ENCODE measurements around the gene MRPS17.
A peak's percentile ranks its signal among the peaks of the same experiment; 100 is the strongest.
"Not testable (repeated sequence)": the region's sequence is repeated elsewhere in the genome, so short reads cannot be mapped to it uniquely, and the experiment has no call there.

The MRPS17 gene

DNA sequence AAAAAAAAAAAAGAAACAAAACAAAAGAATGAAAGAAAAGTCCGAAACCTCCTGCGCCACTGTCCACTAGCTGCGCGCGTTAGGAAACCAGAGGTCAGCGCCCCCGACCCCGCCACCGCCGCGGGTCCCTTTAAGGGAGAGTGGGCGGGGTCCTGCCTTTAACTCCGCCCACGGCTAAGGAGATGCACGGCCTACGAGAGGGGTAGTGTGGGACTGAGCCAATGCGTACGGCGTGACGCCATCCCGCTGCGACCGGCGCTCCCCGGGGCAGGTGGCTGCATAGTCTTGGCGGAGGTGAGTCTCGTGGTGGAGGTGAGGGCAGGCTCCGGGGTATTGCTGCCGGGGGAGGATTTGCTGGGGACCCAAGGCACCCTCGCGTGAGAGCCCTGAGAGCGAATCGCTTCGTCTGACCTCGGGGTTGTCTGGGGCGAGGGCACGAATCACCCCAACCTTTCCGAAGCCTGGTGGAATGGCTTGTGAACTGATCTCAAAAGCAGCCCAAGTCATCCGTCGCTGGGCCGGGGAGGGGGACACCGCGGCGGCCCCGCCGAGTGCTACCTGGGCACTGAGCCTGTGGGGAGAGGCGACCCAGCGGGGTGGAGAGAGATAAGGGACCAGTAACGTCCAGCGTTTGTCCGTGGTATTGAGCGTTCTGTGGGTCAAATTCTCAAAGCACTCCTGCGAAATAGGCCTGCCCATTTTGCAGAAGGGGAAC, at the start of gene MRPS17:
Gene MRPS17, plus strand, starts transcription at position 241 of the 715 bp plus-strand sequence. CDS start 1,319 bp downstream, outside the sequence.
- DNase-seq, result peak; percentile 82

DNA sequence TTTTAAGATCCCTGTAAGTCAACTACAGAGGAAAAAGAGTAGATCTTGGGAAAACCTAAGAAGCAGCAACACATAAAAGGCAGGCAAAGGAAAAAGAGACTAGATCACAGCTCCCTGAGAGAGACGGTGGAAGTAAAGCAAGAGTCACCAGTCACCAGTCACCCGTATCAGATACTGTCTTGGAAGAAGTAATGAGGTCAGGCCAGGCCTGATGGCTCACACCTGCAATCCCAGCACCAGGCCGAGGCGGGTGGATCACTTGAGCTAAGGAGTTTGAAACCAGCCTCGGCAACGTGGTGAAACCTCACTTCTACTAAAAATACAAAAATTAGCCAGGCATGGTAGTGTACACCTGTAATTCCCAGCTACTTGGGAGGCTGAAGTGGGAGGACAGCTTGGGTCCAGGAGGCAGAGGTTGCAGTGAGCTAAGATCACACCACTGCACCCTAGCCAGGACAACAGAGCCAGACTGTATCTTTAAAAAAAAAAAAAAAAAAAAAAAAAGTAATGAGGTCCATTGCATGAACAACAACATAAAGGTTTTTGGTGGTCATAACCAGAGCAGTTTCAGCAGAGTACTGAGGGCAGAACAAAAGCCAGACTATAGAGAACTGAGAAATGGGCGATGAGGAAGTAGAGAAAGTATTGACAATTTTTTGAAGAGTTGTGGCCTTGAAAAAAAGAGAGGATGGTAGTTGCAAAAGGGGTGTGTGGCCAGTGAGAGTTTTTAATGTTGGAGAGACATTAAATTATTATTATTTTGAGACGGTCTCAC, 47.5 kb upstream of the MRPS17 start:
- no peak for DNase-seq

DNA sequence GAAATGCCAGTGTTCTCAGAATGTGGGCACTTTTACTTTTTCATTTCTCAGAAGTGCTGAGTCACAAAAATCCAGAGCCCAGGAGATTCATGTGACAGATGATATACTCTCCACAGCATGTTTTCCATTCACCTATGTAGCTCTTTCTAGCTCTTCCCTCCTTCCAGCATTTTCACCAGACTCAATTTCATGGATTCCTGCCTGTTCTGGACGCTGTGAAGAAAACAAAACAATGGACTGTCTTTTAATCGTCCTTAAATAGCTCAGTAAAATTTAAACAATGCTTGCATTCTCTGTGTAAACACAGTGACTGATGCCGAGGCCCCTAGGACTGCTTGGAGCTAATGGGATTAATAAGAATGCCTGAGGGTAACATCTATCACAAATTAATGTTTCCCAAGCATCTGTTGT, 38.9 kb upstream of the MRPS17 start:
- DNase-seq, result no peak

DNA sequence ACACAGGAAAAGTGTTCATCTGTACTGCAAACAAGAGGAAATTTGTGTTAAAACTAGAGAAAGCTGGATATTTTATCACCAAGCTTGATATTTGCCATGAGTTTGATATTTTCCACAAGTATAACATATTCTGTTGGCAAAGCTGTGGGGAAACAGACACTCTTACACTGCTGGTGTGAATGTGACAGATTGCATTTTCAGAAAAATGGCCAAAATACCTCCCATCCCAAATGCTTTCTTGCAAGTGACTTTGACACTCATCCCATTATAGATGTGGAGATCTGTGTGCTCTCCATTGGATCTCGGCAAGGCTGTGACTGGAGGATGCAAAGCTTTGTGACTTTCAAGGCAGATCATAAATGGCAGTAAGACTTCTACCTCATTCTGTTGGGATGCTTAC, 33.9 kb upstream of the MRPS17 start:
- no peak for DNase-seq

DNA sequence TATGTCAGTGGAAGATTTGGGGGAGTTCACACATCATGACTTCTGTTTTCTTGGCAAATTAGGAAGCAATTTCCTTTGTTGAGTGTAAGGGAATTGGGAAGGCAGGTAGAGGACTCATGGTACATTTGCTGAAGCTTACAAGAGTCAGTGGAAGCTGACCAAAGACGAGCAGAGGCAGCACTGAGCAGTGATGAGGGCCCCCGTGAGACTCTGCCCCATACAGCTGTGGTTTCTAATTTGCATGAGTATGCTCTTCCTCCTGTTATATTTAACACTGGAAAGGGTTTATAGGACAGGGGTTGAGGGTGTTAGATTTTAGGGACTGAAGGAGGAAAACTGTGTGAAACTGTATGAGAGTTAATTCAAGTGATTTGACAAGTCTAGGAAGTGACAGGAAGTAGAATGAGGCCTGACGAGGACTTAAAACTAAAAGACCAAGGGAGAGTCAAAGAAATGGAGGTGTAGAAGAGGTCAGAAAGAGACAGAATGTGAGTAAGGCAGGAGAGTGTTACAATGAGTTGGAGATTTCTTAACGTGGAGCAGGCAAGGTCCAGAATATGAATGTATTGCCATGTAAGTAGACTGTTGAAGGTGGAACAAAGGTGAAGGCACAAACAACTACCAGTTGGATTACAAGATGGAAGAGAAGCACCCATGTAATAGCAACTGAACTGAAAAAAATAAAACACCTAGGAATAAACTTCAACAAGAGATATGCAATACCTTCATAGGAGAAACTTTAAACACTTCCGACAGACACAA, 23.5 kb upstream of the MRPS17 start:
- DNase-seq, result no peak

DNA sequence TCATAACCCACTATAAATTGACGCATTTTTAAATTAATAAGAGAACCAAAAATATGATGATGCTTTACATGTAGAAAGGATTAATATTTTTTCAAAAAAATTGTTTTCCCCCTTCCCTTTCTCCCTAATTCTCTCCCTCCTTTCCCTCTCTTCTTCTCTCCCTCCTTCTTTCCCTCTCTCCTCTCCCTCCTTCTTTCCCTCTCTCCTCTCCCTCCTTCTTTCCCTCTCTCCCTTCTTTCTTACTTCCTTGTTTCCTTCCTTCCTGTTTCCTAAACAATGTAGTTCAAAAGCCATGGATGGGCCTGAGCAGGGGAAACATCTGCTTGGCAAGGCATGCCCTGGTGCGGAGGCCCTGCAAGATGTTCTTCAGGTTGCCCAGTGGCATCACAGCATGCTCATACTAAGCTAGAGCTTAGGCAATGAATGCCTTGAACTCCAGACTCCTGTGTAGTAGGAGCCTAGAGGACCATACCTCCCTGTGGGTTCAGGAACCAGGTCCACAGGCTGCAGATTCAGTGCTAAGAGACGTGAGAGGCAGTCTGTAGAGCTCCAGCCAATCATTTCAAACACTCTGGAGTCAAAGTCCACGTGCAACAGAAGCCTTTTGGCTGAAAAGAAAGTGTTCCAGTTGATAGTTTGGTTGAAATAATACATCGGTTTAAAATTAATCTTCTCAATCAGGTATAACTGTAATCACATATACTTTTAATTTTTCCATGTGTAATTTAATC, 20.1 kb upstream of the MRPS17 start:
- no peak for DNase-seq

DNA sequence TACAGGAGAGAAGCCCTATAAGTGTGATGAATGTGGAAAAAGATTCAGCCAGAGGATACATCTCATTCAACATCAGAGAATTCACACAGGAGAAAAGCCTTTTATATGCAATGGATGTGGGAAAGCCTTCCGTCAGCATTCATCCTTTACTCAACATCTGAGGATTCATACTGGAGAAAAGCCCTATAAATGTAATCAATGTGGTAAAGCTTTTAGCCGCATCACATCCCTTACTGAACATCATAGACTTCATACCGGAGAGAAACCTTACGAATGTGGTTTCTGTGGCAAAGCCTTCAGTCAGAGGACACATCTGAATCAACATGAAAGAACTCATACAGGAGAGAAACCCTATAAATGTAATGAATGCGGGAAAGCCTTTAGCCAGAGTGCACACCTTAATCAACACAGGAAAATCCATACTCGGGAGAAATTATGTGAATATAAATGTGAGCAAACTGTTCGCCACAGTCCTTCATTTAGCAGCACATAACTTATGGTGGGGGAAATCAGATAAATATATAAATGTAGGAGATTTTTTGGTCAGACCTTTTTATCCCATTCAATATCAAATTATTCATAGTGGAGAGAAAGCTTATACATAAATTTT, 12.1 kb upstream of the MRPS17 start:
- DNase-seq, result no peak

DNA sequence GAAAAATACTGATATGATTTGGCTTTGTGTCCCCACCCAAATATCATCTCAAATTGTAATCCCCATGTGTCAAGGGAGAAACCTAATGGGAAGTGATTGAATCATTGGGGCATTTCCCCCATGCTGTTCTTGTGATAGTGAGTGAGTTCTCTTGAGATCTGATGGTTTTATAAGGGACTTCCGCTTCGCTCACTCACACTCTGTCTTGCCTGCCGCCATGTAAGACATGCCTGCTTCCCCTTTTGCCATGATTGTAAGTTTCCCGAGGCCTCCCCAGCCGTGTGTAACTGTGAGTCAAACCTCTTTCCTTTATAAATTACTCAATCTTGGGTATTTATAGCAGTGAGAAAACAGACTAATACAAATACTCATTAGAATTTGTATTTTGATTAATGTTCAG, 5.1 kb upstream of the MRPS17 start:
- DNase-seq, result no peak

DNA sequence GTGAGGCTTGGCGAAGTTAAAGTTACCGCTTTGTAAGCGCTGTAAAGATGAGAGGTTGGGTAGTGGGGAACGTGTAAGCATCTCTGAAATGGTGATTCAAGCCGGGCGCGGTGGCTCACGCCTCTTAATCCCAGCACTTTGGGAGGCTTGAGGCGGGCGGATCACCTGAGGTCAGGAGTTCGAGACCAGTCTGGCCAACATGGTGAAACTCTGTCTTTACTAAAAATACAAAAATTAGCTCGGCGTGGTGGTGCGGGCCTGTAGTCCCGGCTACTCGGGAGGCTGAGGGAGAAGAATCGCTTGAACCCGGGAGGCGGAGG, 635 bp downstream of the MRPS17 start:
- not testable (repeated sequence) for DNase-seq

DNA sequence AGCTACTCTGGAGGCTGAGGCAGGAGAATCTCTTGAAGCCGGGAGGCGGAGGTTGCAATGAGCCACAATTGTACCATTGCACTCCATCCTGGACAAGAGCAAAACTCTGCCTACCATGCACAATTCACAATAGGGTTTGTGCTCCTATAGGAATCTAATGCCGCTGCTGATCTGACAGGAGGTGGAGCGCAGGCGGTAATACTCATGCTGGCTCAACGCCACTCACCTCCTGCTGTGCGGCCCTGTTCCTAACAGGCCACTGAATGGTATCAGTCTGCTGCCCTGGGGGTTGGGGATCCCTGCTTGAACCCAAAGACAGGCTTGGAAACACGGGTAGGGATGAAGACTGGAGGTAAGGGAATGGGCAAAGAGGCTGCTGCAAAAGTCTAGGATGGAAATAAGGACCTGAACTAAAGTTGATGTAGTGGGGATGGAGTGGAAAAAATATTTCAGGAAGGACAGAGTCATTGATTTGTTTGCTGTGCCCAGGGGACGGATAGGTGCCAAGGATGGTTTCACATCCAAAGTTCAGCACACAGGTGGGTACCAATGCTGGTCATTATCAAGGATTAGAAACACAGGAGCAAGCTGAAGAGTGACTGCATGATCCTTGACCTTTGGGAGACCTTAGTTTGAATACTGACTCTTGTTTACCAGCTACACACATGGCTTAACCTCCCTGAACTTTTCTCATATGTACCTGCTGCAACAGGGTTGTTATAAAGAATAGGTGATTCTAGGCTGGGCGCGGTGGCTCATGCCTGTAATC, 2.2 kb downstream of the MRPS17 start:
- no peak for DNase-seq

DNA sequence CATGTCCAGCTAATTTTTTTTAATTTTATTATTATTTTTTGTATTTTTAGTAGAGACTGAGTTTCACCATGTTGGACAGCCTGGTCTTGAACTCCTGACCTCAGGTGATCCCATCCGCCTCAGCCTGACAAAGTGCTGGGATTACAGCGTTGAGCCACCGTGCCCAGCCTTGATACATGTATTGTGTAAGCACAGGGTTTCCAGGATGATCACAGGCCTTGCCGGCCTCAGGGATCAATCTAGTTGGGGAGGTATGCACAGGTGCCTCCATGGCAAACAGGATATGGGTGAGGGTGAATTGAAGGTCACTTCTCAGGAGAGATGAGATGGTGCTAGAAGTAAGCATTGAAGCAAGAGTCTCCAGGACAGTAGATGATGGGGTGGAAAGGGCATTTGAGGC, 5.5 kb downstream of the MRPS17 start:
- no peak for DNase-seq

DNA sequence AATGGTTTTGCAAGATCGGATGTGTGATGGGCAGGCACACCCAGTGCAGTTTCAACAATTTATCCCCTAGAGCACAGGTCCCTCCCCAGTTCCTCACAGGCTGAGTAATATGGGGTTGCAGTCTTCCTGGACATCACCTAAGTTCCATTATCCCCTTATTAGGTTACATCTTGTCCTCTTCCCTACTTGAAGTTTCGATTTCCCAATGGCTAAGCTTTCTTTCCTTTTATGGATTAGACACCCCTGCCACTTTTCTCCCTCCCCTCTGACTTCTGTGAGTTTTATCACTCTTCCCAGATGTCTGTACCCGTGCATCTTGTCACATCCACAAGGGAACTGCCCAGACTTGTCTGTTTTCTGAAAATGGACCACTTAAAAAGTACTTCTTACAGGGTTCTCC, 10.3 kb downstream of the MRPS17 start:
- no peak for DNase-seq

DNA sequence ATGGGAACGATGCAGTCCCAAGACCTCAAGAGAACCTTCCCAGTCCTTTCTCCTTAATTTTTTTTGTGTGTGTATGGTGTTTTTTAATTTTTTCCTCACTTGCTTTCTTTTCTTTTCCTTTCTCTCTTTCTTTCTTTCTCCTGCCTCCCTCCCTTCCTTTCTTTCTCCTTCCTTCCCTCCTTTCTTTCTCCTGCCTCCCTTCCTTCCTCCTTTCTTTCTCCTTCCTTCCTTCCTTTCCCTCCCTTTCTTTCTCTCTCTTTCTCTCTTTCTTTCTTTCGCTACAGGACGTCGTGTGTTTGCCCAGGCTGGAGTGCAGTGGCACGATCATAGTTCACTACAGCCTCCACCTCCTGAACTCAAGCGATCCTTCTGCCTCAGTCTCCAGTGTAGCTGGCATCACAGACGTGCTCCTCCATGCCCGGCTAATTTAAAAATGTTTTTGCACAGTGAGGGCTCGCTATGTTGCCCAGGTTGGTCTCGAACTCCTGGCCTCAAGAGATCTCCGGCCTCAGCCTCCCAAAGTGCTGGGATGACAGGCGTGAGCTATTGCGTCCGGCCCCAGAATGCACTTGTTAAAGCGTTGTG, 12.0 kb downstream of the MRPS17 start:
- DNase-seq, result no peak

DNA sequence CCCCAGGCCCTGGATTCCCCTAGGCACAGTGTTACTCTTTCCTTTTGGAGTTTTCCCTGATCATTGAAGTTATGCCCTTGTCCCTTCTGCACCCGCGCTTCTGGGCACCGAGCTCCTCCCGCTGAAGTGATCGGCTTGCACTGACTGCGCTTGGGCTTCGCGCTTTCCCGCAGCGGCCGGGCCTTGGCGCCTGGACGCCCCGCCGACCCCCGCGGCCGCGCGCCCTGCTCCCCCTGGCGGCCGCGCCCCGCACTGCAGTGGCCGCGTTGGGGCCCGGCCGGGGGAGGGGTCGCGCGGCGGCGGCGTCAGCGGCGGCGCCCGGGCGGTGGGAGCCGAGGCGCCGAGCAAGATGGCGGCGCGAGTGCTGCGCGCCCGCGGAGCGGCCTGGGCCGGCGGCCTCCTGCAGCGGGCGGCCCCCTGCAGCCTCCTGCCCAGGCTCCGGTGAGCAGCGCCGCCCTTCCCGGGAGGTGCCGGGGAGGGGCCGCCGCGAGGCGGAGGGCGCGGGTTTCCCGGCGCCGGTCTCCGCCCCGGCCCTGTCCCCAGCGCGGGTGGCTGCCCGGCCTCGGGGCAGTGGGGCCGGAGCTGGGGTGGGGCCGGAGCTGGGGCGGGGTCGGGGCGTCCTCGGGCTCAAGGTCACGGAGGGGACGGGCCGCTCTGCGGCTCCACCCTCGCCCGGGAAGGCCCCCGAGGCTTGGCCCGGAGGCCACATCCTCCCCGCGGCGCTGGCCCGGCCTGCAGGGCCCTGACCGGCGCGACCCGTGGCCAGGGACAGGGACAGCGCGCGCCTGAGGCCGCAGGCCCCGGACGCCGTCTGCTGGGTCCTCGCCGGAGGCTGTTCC, 12.8 kb downstream of the MRPS17 start, which contains the start of gene NIPSNAP2:
Gene NIPSNAP2, plus strand, starts transcription at position 325 of the 839 bp plus-strand sequence. Its CDS starts 25 bp downstream, at position 350.
- DNase-seq, result peak; percentile 26

DNA sequence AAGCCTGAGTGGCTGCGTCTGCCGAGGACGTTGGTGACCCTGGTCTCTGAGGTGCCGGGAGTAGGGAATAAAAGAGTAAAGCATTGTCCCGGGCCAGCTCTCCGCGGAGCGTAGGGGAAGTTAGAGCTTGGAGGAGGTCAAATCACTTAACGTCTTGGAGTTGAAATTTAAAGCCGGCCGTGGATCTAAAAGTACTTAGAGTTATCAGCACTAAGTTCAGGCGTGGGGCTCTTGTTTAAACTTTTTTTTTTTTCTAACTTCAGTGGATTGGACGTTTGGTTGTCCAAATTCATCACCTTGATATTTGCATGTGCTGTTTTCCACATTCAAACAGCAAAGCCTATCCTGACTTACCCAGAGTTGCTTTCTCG, 13.4 kb downstream of the MRPS17 start:
- no peak for DNase-seq

DNA sequence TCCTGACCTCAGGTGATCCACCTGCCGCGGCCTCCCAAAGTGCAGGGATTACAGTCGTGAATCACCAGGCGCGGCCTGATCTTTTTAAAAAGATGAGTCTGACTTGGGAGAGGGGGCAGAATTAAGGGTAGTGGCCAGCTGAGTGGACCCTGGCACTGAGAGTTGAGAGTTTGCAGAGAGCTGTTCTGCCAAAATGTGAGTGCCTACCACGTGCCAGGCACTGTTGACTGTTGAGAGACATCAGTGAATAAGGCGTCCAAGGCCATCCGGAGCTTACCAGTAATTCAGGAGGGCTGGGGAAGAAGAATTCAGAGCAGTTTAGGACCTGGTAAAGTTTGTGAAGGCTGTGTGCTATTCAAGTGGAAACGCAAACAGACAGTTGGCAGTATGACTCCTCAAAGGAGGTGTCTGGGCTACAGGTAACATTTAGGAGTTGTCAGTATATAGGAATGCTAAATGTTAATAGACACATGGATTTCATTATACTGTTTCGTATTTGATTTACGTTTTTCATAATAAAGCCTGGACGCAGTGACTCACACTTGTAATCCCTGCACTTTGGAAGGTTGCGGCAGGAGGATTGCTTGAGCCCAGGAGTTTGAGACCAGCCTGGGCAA, 14.2 kb downstream of the MRPS17 start:
- no peak for DNase-seq

DNA sequence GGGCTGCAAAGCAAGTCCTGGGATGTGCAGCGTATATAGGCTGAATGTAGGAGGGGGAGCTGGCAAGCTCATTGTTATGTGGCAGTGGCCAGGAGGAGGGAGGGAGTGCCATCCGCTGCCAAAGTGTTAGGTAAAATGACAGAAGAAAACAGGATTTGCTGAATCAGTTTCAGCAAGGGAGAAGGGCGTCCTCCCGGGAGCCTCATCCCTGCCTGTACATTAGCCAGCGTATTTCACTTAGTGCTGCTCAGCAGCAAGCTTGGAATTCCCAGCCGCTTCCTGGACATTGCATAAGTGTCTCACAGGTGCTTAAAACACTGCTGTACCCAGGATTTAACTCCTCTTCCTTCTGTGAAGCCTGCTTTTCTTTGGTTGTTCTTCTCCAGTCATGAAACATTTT, 15.2 kb downstream of the MRPS17 start:
- DNase-seq, result no peak

DNA sequence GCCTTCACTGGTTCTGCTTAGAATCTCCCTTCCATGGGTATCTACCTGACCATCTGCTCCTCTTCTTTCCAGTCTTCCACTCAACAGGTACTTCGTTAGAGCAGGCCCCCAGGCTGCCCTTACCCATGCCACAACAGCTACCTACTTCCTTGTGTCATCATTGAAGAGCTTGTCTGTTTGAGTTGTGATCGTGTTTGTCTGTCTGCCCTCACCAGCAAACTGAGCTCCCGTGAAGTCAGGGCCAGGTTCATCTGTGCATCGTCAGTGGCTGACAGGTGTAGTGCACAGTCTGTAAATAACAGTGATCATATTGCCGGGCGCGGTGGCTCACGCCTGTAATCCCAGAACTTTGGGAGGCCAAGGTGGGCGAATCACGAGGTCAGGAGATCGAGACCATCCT, 17.7 kb downstream of the MRPS17 start:
- no peak for DNase-seq

DNA sequence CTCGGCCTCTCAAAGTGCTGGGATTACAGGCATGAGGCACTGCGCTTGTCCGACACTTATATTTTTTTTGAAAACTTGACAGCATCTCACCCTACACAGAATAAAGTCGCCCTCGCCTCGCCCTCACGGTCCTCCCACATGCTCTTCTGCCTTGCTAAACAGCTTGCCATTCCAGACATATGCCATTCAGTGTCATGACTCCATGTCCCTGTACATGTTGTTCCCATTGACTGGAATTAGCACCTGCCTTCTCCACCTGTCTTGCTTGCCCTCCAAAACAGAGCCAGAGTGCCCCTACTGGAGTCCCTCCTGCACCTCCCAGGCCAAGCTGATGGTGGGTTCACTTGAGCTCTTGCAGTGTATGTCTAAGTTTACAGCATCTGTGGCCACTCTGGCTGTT, 18.9 kb downstream of the MRPS17 start:
- DNase-seq, result no peak

DNA sequence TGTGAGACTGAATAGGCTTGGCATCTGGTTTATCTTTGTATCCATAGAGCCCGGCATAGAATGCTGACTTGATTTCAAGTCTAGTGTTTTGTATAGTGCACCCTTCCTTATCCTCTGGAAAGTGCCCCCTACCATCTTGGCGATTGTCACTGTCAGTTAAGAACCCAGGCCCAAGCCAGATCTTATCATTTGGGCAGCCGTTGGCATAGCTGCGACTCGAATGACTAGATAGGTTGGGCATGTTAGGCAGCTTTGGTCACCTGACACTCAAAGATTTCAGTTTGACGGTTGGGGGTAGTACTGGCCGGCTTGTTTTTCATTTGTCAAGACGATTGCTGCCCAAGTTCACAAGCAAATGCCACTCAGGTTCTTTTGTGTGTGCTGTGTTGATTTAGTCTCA, 19.3 kb downstream of the MRPS17 start:
- DNase-seq, result no peak

Measured in DMS153 (cell line).